ENCODE measurements around the gene OGFRL1.

- TF ChIP-seq POLR2A (IDR thresholded peaks at IDR 0.05), result no peak
- TF ChIP-seq, protein P1, sequence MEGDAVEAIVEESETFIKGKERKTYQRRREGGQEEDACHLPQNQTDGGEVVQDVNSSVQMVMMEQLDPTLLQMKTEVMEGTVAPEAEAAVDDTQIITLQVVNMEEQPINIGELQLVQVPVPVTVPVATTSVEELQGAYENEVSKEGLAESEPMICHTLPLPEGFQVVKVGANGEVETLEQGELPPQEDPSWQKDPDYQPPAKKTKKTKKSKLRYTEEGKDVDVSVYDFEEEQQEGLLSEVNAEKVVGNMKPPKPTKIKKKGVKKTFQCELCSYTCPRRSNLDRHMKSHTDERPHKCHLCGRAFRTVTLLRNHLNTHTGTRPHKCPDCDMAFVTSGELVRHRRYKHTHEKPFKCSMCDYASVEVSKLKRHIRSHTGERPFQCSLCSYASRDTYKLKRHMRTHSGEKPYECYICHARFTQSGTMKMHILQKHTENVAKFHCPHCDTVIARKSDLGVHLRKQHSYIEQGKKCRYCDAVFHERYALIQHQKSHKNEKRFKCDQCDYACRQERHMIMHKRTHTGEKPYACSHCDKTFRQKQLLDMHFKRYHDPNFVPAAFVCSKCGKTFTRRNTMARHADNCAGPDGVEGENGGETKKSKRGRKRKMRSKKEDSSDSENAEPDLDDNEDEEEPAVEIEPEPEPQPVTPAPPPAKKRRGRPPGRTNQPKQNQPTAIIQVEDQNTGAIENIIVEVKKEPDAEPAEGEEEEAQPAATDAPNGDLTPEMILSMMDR (IDR thresholded peaks at IDR 0.05), result no peak
These were observed 54.2 kb downstream of the OGFRL1 start for GRCh38 chr6:71342772-71343171.
